K562 (cell line): ENCODE data around the gene CDK5RAP3. TPM values are rescaled to one million over a fixed set of nuclear protein-coding genes. Genes with fewer than 3 reads are reported as not detected.

Experiments used
- ATF6 ChIP-seq: sonication (generic); formaldehyde crosslinking; IDR thresholded peaks from 2 replicates; pipeline ENCODE4 v1.4.0; 2020; ENCODE audit warnings: mild to moderate bottlenecking, missing genetic modification reagents
- BACH1 ChIP-seq: fragments of 200-800 bp; sonication (Bioruptor generic); IDR thresholded peaks from 2 replicates; pipeline ENCODE4 v1.6.1; 2016; ENCODE audit warnings: missing genetic modification characterization, missing compliant biosample characterization
- C11orf30 ChIP-seq: fragments of 450-650 bp; IDR thresholded peaks from 2 replicates; pipeline ENCODE4 v1.6.1; 2016; ENCODE audit warnings: low read depth, mild to moderate bottlenecking
- EHMT2 ChIP-seq: fragments of 450-650 bp; IDR thresholded peaks from 2 replicates; pipeline ENCODE4 v1.6.1; 2018; ENCODE audit warnings: antibody characterized with exemption
- MNT ChIP-seq, 2 experiments: fragments of 450-650 bp; conservative IDR thresholded peaks; 2 replicates each; pipeline ENCODE4 v1.6.1; 2017; ENCODE audit warnings: mild to moderate bottlenecking in 2 of 2, moderate library complexity in 2 of 2
- NKRF ChIP-seq: fragments of 450-650 bp; IDR thresholded peaks from 2 replicates; pipeline ENCODE4 v1.6.1; 2016; ENCODE audit warnings: borderline replicate concordance
- PTTG1 ChIP-seq: fragments of 450-650 bp; IDR thresholded peaks from 2 replicates; pipeline ENCODE4 v1.6.1; 2016; ENCODE audit warnings: low read depth, mild to moderate bottlenecking, missing genetic modification characterization, missing compliant biosample characterization
- SRSF7 ChIP-seq: fragments of 200-400 bp; formaldehyde crosslinking; optimal IDR thresholded peaks from 2 replicates; pipeline ENCODE3; 2017; ENCODE audit warnings: mild to moderate bottlenecking, low read depth, low read length
- USF1 ChIP-seq: sonication (generic); formaldehyde crosslinking; IDR thresholded peaks from 2 replicates; pipeline ENCODE4 v1.9.0; 2022; ENCODE audit warnings: mild to moderate bottlenecking, missing genetic modification reagents
- ZNF408 ChIP-seq: fragments of 250-450 bp; sonication (Bioruptor Pico); IDR thresholded peaks from 2 replicates; pipeline ENCODE4 v1.4.0; 2020; ENCODE audit warnings: low read depth, mild to moderate bottlenecking, moderate library complexity
- ZNF561 ChIP-seq: fragments of 450-650 bp; formaldehyde crosslinking; conservative IDR thresholded peaks from 2 replicates; pipeline ENCODE4 v1.4.0; 2020; ENCODE audit warnings: mild to moderate bottlenecking, moderate library complexity
- ZNF592 ChIP-seq: fragments of 450-650 bp; IDR thresholded peaks from 2 replicates; pipeline ENCODE4 v1.6.1; 2017; ENCODE audit warnings: antibody characterized with exemption, mild to moderate bottlenecking
- ZNF639 ChIP-seq, 2 experiments: fragments of 200-800 bp in 1 of 2; sonication (Bioruptor generic) in 1 of 2; sonication (generic) in 1 of 2; formaldehyde crosslinking in 1 of 2; IDR thresholded peaks in 1 of 2; conservative IDR thresholded peaks in 1 of 2; 2 replicates each; pipeline versions ENCODE4 v1.5.0 to v1.6.1; 2016 to 2020; ENCODE audit warnings: missing compliant biosample characterization in 1 of 2, missing genetic modification characterization in 1 of 2, missing genetic modification reagents in 1 of 2
- polyA plus RNA-seq, 8 experiments: library from polyadenylated mRNA; depleted of rRNA in 4 of 8; stranded (reverse) in 5 of 8; unstranded in 3 of 8; fragments of >200 nt; fragmentation: Nextera tagmentation in 2 of 8; fragmentation: Illumina TruSeq in 1 of 8; extraction: Ambion mirVana in 2 of 8; extraction: Trizol in 1 of 8; gene quantifications; 2 replicates each; pipeline versions ENCODE4 v1.2.1 to v1.2.3, GENCODE V29; 2011 to 2014; ENCODE audit warnings: inconsistent platforms in 1 of 8, missing spikeins in 1 of 8
- total RNA-seq, 7 experiments: library from RNA; depleted of rRNA in 6 of 7; stranded (reverse); fragments of >200 nt in 6 of 7; fragmentation: Illumina TruSeq in 2 of 7; extraction: Trizol in 2 of 7; gene quantifications; 2 replicates each; pipeline versions ENCODE4 v1.2.1 to v1.2.3, GENCODE V29; 2011 to 2021; ENCODE audit warnings: low replicate concordance in 1 of 7

Gene CDK5RAP3
- total and polyA plus RNA-seq, 9 of the 15 experiments (the other 6 are each of a cell fraction or from before 2014, with no cell fraction given): 44.2 to 202 (median 91.5) TPM

GRCh38 chr17:48002266-48002915, 31.5 kb downstream of the CDK5RAP3 start (continued):
- 0 out of 2 replicates have a peak, but pooled peaks have one; percentile 35 for TF ChIP-seq ATF6 (CRISPR knock-in tag)
- TF ChIP-seq ZNF639 (CRISPR knock-in tag; conservative IDR thresholded peaks at IDR 0.05 in 1 of 2, IDR thresholded peaks at IDR 0.05 in 1 of 2): peak in 1 of 2 experiments; percentile 60; a peak in 1 of 4 replicates
- no peak for TF ChIP-seq ZNF561 (CRISPR knock-in tag)
- TF ChIP-seq BACH1 (tag): peak; percentile 94
- peak; percentile 96 for TF ChIP-seq C11orf30
- no peak for TF ChIP-seq USF1 (CRISPR knock-in tag)
- peak in 1 of 2 experiments; percentile 53; a peak in 1 of 4 replicates for TF ChIP-seq MNT (conservative IDR thresholded peaks at IDR 0.05)
- peak; percentile 95 for TF ChIP-seq ZNF592
- TF ChIP-seq ZNF408 (CRISPR knock-in tag): no peak
- 0 out of 2 replicates have a peak, but pooled peaks have one; percentile 35 for TF ChIP-seq NKRF
- TF ChIP-seq EHMT2: peak; percentile 47; the same call in 1 of the 2 replicates
- TF ChIP-seq SRSF7: no peak
- 0 out of 2 replicates have a peak, but pooled peaks have one; percentile 23 for TF ChIP-seq PTTG1 (tag)
